Chondrocyte (in vitro differentiated cells): Measurements from ENCODE around the gene CDKN1C. TPM values are rescaled to one million over a fixed set of nuclear protein-coding genes. Genes with fewer than 3 reads are reported as not detected.
A peak's percentile ranks its signal among the peaks of the same experiment; 100 is the strongest.

Experiments
- DNase-seq: peaks from one replicate; pipeline ENCODE4 v3.0.0; 2021; ENCODE audit warnings: mixed read lengths, low spot score
- H3K27ac Mint-ChIP-seq: one replicate; pipeline ENCODE4 v1.8.0; 2021; ENCODE audit warnings: mild to moderate bottlenecking, moderate library complexity, mixed read lengths; ENCODE audit not compliant: unreplicated experiment
- H3K27me3 Mint-ChIP-seq: 2 replicates; pipeline ENCODE4 v1.8.0; 2021; ENCODE audit warnings: low read depth, mixed read lengths
- H3K36me3 Mint-ChIP-seq: 2 replicates; pipeline ENCODE4 v1.8.0; 2021; ENCODE audit warnings: low read depth, mixed read lengths
- H3K4me1 Mint-ChIP-seq: 2 replicates; pipeline ENCODE4 v1.8.0; 2021; ENCODE audit warnings: low read depth, mild to moderate bottlenecking, mixed read lengths
- H3K4me3 Mint-ChIP-seq: one replicate; pipeline ENCODE4 v1.8.0; 2021; ENCODE audit warnings: mild to moderate bottlenecking, moderate library complexity, mixed read lengths; ENCODE audit not compliant: unreplicated experiment
- H3K9me3 Mint-ChIP-seq: 2 replicates; pipeline ENCODE4 v1.8.0; 2021; ENCODE audit warnings: low read depth, mixed read lengths
- total RNA-seq: library from RNA; stranded (reverse); gene quantifications from 3 replicates; pipeline ENCODE4 v1.2.1, GENCODE V29; 2021
- TF ChIP-seq, protein P1 (sequence below): fragments of 200-600 bp; sonication (generic); IDR thresholded peaks from 2 replicates; pipeline ENCODE4 v1.5.0; 2021; ENCODE audit warnings: antibody characterized with exemption, mild to moderate bottlenecking, moderate library complexity

CDKN1C gene
- total RNA-seq, 1 donor from 2014 or later = 14.6 TPM

- TF ChIP-seq, protein P1, sequence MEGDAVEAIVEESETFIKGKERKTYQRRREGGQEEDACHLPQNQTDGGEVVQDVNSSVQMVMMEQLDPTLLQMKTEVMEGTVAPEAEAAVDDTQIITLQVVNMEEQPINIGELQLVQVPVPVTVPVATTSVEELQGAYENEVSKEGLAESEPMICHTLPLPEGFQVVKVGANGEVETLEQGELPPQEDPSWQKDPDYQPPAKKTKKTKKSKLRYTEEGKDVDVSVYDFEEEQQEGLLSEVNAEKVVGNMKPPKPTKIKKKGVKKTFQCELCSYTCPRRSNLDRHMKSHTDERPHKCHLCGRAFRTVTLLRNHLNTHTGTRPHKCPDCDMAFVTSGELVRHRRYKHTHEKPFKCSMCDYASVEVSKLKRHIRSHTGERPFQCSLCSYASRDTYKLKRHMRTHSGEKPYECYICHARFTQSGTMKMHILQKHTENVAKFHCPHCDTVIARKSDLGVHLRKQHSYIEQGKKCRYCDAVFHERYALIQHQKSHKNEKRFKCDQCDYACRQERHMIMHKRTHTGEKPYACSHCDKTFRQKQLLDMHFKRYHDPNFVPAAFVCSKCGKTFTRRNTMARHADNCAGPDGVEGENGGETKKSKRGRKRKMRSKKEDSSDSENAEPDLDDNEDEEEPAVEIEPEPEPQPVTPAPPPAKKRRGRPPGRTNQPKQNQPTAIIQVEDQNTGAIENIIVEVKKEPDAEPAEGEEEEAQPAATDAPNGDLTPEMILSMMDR = no peak
- Mint-ChIP-seq H3K9me3 (peaks cover 2% of the 10 kb centered on the region), H3K27ac (no peak overlapping the region), H3K27me3 (no peaks in the 10 kb centered on the region), H3K4me1 (no peaks in the 10 kb centered on the region), H3K4me3 (no peak overlapping the region), H3K36me3 (peaks cover 5% of the 10 kb centered on the region)
- DNase-seq = no peak
These were observed 8.1 kb downstream of the CDKN1C start for GRCh38 chr11:2877474-2877873.

GRCh38 chr11:2874963-2875362 is 10.6 kb downstream of the CDKN1C start:
- H3K4me3 Mint-ChIP-seq = no peak overlapping the region
- H3K36me3 Mint-ChIP-seq = peaks cover 5% of the 10 kb centered on the region
- H3K4me1 Mint-ChIP-seq = peaks cover 4% of the 10 kb centered on the region
- DNase-seq = no peak
- H3K27ac Mint-ChIP-seq = no peak overlapping the region
- peaks cover 2% of the 10 kb centered on the region for H3K9me3 Mint-ChIP-seq
- H3K27me3 Mint-ChIP-seq = peaks cover 10% of the 10 kb centered on the region
- TF ChIP-seq, protein P1 = no peak

DNA sequence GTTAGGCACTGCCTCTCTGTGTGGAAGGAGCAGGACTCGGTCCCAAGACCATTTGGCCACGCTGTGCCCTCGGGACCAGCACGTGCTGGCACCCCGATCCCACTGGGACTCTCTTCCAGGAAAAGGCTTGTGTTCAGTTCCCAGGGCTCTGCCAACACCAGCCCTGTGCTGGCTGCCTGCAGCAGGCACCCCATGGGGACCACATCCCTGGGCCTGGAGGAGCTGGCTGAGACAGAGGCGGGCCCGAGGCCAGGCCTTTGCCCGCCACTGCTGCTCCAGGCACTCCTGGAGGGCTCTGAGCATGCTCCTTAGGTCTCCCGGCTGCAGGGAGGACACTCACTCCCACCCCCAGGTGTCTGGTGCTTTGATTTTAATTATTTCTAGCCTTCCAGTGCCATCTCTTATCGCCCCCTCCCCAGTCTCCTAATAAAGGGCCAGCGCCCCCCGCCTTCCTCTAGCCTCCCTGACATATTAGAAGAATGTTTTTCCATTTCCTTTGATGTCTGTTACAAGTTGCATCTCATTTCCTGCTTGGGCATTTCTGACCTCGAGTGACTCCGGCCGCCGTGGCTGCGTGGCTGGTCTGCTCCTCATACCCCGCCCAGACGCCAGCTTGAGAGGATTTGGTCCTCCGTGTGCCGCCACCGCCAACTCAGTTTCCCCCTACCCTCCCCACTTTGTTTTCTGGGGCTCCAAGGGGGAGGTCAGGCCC is 14.4 kb downstream of the CDKN1C start:
- H3K27ac Mint-ChIP-seq = no peak overlapping the region
- peaks cover 2% of the 10 kb centered on the region for H3K36me3 Mint-ChIP-seq
- peaks cover 6% of the 10 kb centered on the region for H3K9me3 Mint-ChIP-seq
- TF ChIP-seq, protein P1 = no peak
- no peak overlapping the region for H3K4me3 Mint-ChIP-seq
- DNase-seq = no peak
- H3K27me3 Mint-ChIP-seq = peaks cover 19% of the 10 kb centered on the region
- H3K4me1 Mint-ChIP-seq = peaks cover 7% of the 10 kb centered on the region

DNA sequence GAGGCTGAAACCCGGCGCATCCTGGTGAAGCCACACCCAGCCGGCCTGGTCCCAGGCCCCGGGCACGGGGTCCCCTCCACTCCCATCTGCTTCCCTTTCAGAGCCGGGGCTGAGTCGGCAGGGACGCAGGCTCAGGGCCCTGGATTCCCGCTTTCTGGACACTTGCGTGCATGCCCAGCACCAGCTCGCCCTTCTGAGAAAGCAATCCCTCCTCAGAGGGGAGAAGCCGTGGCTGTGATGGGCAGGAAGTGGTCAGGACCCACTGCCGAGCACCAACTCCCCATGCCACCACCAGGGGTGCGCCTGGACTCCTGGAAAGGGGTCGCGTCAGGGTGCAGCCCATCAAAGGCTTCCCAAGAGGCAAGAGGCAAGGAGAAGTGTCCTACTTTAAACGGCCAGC is 15.1 kb downstream of the CDKN1C start:
- TF ChIP-seq, protein P1 = peak; percentile 13
- Mint-ChIP-seq H3K27ac (no peak overlapping the region), H3K27me3 (peaks cover 19% of the 10 kb centered on the region), H3K4me3 (no peak overlapping the region), H3K4me1 (peaks cover 7% of the 10 kb centered on the region), H3K36me3 (peaks cover 2% of the 10 kb centered on the region), H3K9me3 (peaks cover 6% of the 10 kb centered on the region)
- no peak for DNase-seq

- H3K9me3 Mint-ChIP-seq = peaks cover 6% of the 10 kb centered on the region
- no peak overlapping the region for H3K27ac Mint-ChIP-seq
- peaks cover 2% of the 10 kb centered on the region for H3K36me3 Mint-ChIP-seq
- TF ChIP-seq, protein P1 = no peak
- peaks cover 21% of the 10 kb centered on the region for H3K27me3 Mint-ChIP-seq
- peaks cover 7% of the 10 kb centered on the region for H3K4me1 Mint-ChIP-seq
- no peak overlapping the region for H3K4me3 Mint-ChIP-seq
- no peak for DNase-seq
These were observed 15.8 kb downstream of the CDKN1C start for GRCh38 chr11:2869561-2870427.
